AG09309 (cell line): Measurements from ENCODE around the gene FLAD1.

Source experiments
- DNase-seq: peaks from one replicate; pipeline ENCODE4 v3.0.0-alpha.2; 2010; ENCODE audit warnings: low read depth
- H3K4me3 ChIP-seq: 2 replicates; pipeline ENCODE4 v1.5.1; 2011; ENCODE audit warnings: mild to moderate bottlenecking, low read depth, low read length, moderate library complexity; ENCODE audit not compliant: control insufficient read depth
- CTCF ChIP-seq: IDR thresholded peaks from 2 replicates; pipeline ENCODE4 v1.5.1; 2011; ENCODE audit warnings: mild to moderate bottlenecking, low read depth, low read length, inconsistent platforms; ENCODE audit not compliant: insufficient read depth, control insufficient read depth; ENCODE audit errors: missing control alignments

Gene FLAD1

GRCh38 chr1:154969860-154970452, 13.2 kb upstream of the FLAD1 start:
- TF ChIP-seq CTCF, result no peak
- no peak for DNase-seq
- H3K4me3 ChIP-seq, result peak overlapping the region; percentile 94

- peak within 1 kb of the TSS; percentile 94 for H3K4me3 ChIP-seq
- TF ChIP-seq CTCF, result no peak
- DNase-seq, result peak; percentile 63
Measured at GRCh38 chr1:154970631-154971340, 12.4 kb upstream of the FLAD1 start, which contains the start of gene SHC1. SHC1 (minus strand) TSS chr1:154970747; CDS start chr1:154970526, 221 bp downstream.

- no peak for TF ChIP-seq CTCF
- H3K4me3 ChIP-seq, result peak overlapping the region; percentile 94
- no peak for DNase-seq
Measured at GRCh38 chr1:154971341-154971998, 11.7 kb upstream of the FLAD1 start.

- no peak for TF ChIP-seq CTCF
- DNase-seq, result no peak
- H3K4me3 ChIP-seq, result peak overlapping the region; percentile 67
Measured at GRCh38 chr1:154972213-154972516, 11.0 kb upstream of the FLAD1 start.

GRCh38 chr1:154972517-154973343, 10.4 kb upstream of the FLAD1 start:
- peak overlapping the region; percentile 67 for H3K4me3 ChIP-seq
- peak; percentile 87 for DNase-seq
- no peak for TF ChIP-seq CTCF

GRCh38 chr1:154973344-154974101, 9.6 kb upstream of the FLAD1 start:
- peak; percentile 90 for DNase-seq
- TF ChIP-seq CTCF, result peak; percentile 28
- H3K4me3 ChIP-seq, result peak overlapping the region; percentile 67
